ENCODE data around the gene CCBE1.

DNA sequence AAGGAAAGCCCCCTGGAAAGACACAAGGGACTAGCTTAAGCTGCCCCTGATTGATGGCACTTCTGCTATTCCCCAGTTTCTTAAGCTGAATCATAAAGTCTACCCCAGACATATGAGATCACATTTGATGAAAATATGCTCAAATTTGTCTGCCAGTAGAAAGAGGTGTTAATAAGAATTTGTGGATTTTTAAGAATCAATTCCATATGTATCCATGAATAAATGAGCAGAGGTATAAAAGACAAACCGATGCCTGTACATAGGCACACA, 119.9 kb downstream of the CCBE1 start:
- no peak for TF ChIP-seq POLR2A (IDR thresholded peaks at IDR 0.05; ENCODE audit: low read length)
- TF ChIP-seq, protein P1, sequence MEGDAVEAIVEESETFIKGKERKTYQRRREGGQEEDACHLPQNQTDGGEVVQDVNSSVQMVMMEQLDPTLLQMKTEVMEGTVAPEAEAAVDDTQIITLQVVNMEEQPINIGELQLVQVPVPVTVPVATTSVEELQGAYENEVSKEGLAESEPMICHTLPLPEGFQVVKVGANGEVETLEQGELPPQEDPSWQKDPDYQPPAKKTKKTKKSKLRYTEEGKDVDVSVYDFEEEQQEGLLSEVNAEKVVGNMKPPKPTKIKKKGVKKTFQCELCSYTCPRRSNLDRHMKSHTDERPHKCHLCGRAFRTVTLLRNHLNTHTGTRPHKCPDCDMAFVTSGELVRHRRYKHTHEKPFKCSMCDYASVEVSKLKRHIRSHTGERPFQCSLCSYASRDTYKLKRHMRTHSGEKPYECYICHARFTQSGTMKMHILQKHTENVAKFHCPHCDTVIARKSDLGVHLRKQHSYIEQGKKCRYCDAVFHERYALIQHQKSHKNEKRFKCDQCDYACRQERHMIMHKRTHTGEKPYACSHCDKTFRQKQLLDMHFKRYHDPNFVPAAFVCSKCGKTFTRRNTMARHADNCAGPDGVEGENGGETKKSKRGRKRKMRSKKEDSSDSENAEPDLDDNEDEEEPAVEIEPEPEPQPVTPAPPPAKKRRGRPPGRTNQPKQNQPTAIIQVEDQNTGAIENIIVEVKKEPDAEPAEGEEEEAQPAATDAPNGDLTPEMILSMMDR (IDR thresholded peaks at IDR 0.05) = no peak
- no peak for TF ChIP-seq POLR2AphosphoS2 (conservative IDR thresholded peaks at IDR 0.05; ENCODE audit: low read length)
